BE2C (cell line): Measurements from ENCODE around the gene ARF1.

Experiments used
- DNase-seq: peaks from one replicate; pipeline ENCODE4 v3.0.0-alpha.2; 2020
- H3K27me3 ChIP-seq: fragments of 250-450 bp; sonication (Bioruptor Pico); 2 replicates; pipeline ENCODE4 v1.5.1; 2020; ENCODE audit warnings: mild to moderate bottlenecking
- H3K36me3 ChIP-seq: fragments of 250-450 bp; sonication (Bioruptor Pico); 2 replicates; pipeline ENCODE4 v1.5.1; 2020; ENCODE audit warnings: mild to moderate bottlenecking
- H3K4me1 ChIP-seq: fragments of 250-450 bp; sonication (Bioruptor Pico); 2 replicates; pipeline ENCODE4 v1.5.1; 2020
- H3K4me3 ChIP-seq: 2 replicates; pipeline ENCODE4 v1.5.1; 2011; ENCODE audit warnings: low read depth, low read length
- H3K9me3 ChIP-seq: fragments of 250-450 bp; sonication (Bioruptor Pico); 2 replicates; pipeline ENCODE4 v1.5.1; 2020
- TF ChIP-seq, protein P1 (sequence below): IDR thresholded peaks from 2 replicates; pipeline ENCODE4 v1.5.1; 2012; ENCODE audit warnings: mild to moderate bottlenecking, low read depth, low read length

The ARF1 gene

DNA sequence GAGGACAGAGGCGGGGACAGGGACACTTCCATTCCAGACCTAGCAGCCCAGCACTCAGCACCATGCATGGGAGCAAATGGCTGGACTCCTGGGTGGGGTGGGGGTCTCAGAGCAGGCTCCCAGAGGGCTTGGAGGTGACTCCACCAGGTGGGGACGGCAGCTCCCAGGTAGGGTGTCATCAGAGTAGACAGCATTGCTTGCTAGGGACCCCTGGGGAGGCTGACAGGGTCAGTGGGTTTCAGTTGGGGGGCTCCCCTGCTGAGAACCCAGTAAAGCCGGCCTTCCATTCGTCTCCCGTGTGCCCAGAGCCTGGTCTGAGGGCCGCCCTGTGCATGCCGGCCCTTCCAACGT is 62.5 kb downstream of the ARF1 start:
- peaks cover 6% of the 10 kb centered on the region for H3K36me3 ChIP-seq
- TF ChIP-seq, protein P1, sequence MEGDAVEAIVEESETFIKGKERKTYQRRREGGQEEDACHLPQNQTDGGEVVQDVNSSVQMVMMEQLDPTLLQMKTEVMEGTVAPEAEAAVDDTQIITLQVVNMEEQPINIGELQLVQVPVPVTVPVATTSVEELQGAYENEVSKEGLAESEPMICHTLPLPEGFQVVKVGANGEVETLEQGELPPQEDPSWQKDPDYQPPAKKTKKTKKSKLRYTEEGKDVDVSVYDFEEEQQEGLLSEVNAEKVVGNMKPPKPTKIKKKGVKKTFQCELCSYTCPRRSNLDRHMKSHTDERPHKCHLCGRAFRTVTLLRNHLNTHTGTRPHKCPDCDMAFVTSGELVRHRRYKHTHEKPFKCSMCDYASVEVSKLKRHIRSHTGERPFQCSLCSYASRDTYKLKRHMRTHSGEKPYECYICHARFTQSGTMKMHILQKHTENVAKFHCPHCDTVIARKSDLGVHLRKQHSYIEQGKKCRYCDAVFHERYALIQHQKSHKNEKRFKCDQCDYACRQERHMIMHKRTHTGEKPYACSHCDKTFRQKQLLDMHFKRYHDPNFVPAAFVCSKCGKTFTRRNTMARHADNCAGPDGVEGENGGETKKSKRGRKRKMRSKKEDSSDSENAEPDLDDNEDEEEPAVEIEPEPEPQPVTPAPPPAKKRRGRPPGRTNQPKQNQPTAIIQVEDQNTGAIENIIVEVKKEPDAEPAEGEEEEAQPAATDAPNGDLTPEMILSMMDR = no peak
- H3K9me3 ChIP-seq = no peaks in the 10 kb centered on the region
- H3K27me3 ChIP-seq = no peaks in the 10 kb centered on the region
- H3K4me3 ChIP-seq = no peak overlapping the region
- H3K4me1 ChIP-seq = peaks cover 17% of the 10 kb centered on the region
- peak; percentile 3 for DNase-seq

DNA sequence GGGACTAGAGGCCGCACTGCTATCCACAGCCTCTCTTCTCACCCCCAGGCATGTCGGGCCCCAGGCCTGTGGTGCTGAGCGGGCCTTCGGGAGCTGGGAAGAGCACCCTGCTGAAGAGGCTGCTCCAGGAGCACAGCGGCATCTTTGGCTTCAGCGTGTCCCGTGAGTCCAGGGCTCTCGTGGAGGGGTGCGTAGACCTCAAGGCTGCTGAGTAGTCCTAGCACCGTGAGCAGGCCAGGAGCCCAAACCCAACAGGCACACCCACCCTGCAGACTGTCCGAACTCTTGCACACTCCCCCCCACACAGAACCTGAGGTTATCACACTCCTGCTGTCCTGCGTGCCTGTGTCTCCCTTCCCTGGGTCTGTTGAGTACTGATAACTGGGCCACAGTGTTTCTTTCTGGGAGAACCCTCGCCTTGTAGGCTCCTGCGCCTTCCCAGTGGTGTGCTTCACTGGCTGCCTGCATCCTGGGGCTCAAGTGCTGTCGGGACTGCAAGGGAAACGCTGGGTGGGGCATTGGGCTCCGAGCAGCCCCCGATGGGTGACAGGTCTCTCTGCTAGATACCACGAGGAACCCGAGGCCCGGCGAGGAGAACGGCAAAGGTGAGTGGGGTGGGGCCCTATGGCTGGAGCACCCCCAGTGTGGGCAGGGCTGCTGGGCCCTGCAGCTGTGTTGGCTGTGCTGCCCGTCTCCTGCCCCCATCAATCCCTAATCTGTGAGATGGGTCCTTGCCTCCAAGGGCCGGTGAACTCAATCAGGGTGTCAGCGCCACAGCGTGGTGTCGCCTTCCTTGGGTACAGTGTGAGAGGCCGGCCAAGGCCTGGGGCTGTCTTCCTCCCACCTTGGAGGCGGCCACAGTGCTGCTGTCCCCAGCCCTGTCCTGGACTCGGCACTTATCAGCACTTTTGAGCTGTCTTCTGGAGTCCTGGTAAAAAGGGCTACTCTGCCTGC is 63.2 kb downstream of the ARF1 start:
- H3K4me3 ChIP-seq = no peak overlapping the region
- H3K36me3 ChIP-seq = peaks cover 6% of the 10 kb centered on the region
- peak; percentile 5 for DNase-seq
- H3K27me3 ChIP-seq = no peaks in the 10 kb centered on the region
- H3K4me1 ChIP-seq = peaks cover 24% of the 10 kb centered on the region
- no peaks in the 10 kb centered on the region for H3K9me3 ChIP-seq
- TF ChIP-seq, protein P1 = no peak

DNA sequence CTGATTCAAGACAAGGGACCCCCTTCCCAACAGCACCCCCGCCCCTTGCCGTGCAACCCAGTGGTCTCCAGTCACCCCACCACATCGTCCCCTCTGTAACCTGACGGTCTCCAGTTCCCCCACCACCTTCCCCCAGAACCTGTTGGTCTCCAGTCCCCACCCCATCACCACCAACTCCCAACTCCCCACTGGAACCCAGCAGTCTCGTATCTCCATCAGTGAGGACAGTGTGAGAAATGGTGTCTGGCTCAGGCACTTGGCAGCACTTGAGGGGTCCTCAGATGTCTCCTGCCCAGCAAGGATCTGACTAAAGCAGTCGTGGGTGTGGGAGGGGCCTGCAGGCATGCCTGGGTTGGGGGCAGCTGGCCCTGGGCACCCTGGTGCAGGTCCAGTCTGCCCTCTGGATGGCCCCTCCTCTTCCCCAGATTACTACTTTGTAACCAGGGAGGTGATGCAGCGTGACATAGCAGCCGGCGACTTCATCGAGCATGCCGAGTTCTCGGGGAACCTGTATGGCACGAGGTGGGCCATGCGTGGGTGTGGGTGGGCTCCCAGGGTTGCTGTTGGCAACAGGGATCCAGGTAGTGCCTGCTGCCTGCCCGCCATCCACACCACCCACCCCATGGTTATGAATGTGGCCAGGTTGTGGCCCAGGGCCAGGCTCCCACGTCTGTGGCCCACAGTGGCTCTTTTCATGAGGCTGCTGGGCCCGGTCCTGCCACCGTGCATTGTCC is 64.1 kb downstream of the ARF1 start:
- Histone ChIP-seq H3K4me1 (peaks cover 27% of the 10 kb centered on the region), H3K9me3 (no peaks in the 10 kb centered on the region), H3K4me3 (no peak overlapping the region), H3K36me3 (peaks cover 6% of the 10 kb centered on the region), H3K27me3 (no peaks in the 10 kb centered on the region)
- TF ChIP-seq, protein P1 = no peak
- DNase-seq = peak; percentile 4

DNA sequence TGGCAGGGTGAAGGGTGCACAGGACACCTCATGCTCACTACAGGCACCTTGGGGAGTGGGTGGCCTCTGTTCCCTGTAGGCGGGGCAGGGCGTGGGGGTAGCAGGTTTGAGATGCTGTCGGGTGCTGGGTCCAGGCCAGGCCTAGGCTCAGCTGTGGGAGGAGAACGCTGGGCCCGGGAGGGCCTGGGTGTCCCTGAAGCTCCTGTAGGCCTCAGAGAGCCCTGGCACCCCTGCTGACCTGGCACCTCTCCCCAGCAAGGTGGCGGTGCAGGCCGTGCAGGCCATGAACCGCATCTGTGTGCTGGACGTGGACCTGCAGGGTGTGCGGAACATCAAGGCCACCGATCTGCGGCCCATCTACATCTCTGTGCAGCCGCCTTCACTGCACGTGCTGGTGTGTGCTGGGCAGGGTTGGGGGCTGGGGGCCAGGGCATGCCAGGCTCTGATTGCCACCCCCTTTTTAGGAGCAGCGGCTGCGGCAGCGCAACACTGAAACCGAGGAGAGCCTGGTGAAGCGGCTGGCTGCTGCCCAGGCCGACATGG is 64.7 kb downstream of the ARF1 start:
- Histone ChIP-seq H3K4me3 (no peak overlapping the region), H3K36me3 (peaks cover 3% of the 10 kb centered on the region), H3K9me3 (no peaks in the 10 kb centered on the region), H3K4me1 (peaks cover 22% of the 10 kb centered on the region), H3K27me3 (no peaks in the 10 kb centered on the region)
- TF ChIP-seq, protein P1 = no peak
- DNase-seq = peak; percentile 7

DNA sequence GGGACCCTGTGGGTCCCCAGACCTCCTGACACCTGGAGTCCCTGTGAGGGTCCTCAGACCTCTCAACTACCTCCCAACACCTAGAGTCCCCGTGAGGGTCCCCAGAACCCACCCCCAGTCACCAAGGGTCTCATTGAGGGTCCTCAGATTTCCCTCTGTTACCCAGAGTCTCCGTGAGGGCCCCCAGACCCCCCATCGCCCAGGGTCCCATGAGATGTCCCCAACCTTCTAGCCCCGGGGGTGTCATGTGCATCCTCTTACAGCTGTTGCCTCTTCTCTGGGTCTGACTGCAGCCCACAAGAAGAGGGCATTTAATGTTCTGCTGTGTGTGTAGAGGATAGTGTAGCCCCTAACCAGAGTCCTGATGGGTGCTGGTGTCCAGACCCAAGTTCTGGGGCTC is 65.3 kb downstream of the ARF1 start:
- no peak for DNase-seq
- Histone ChIP-seq H3K27me3 (no peaks in the 10 kb centered on the region), H3K4me3 (no peak overlapping the region), H3K36me3 (peaks cover 3% of the 10 kb centered on the region), H3K9me3 (no peaks in the 10 kb centered on the region), H3K4me1 (peaks cover 21% of the 10 kb centered on the region)
- TF ChIP-seq, protein P1 = no peak
